RWPE1 (cell line): Measurements from ENCODE around the gene ANTXRL.

Experiments
- CTCF ChIA-PET: fragments of 350-600 bp; sonication (Branson Sonifier 250); formaldehyde crosslinking; extraction: SDS; loops from one replicate; lab custom pipeline; 2021; lab: Yijun Ruan, JAX
- POLR2A ChIA-PET: fragments of 400-600 bp; formaldehyde crosslinking; extraction: SDS; loops from one replicate; lab custom pipeline; 2020; ENCODE audit warnings: antibody characterized with exemption; ENCODE audit not compliant: low non-redundant PET; lab: Yijun Ruan, JAX
- DNase-seq: peaks from one replicate; pipeline ENCODE4 v3.0.0; 2012; ENCODE audit warnings: low spot score
- H3K27ac ChIP-seq: fragments of 450-650 bp; 2 replicates; pipeline ENCODE4 v1.5.1; 2017
- CTCF ChIP-seq: fragments of 450-650 bp; conservative IDR thresholded peaks from 2 replicates; pipeline ENCODE4 v1.5.1; 2017; ENCODE audit warnings: low read depth, mild to moderate bottlenecking

ANTXRL gene

DNA sequence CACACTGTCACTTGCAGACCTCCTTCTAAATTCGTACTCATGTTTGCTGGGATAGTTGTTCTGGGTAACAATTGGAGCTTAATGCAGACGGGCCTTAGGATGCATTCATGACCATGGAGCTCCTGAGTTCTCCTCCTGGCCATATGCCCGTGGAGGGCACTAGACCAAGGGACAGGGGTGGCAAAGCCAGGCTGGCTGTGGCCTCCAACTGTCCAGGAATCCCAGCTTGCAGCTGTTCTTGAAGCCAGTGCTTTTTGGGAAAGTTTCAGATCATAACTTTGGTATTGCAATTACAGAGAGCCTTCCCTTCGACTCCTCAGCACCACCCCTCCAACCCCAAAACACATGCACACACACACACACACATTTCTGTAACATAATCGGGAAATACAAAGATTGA lies 30.6 kb downstream of the ANTXRL start:
- TF ChIP-seq CTCF: no peak
- ChIA-PET POLR2A (no interaction called here), CTCF (no interaction called here)
- no peak for DNase-seq
- no peak overlapping the region for H3K27ac ChIP-seq

DNA sequence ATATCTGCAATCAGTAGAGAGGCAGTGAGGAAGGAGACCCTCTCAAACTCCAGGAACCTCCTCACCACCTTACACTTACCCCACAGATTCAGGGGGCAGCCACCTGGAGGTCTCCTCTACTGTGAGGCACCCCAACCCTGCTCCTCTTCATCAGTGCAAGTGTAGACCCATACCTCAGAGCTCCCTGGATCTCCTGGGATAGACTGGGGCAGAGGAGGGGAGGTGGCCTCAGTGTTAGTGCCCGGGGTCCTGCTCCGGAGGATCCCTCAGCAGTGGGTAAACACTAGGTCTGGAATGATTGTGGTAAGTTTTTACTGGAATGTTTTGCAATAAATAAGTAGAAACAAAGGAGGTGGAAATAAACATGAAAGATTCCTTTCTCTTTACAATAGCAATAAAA lies 31.1 kb downstream of the ANTXRL start:
- ChIA-PET CTCF (no interaction called here), POLR2A (no interaction called here)
- no peak for TF ChIP-seq CTCF
- no peak for DNase-seq
- H3K27ac ChIP-seq: no peak overlapping the region

DNA sequence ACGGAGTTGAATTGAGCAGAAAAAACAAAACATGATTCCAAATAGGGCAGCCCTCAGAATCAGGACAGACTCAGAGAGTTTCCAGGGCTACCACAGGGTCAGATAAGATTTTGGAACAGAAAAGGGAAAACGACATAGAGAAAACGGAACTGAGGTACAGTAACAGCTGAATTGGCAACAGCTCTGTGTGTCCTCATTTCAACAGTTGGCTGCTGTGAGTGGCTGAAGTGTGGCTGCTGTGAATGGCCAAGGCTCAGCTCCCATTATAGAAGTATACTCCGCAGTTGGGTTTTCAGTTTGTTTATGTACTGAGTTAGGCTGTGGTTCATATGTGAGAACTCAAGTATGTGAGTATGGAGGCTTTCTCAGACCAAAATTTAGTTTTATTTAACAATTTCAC lies 32.0 kb downstream of the ANTXRL start:
- TF ChIP-seq CTCF: no peak
- no peak overlapping the region for H3K27ac ChIP-seq
- CTCF ChIA-PET: no interaction called here
- POLR2A ChIA-PET: no interaction called here
- no peak for DNase-seq

- H3K27ac ChIP-seq: no peak overlapping the region
- DNase-seq: no peak
- no peak for TF ChIP-seq CTCF
- POLR2A ChIA-PET: no interaction called here
- CTCF ChIA-PET: no interaction called here
These were observed 32.6 kb downstream of the ANTXRL start for GRCh38 chr10:46319389-46319788.

- ChIA-PET CTCF (no interaction called here), POLR2A (no interaction called here)
- no peak for DNase-seq
- TF ChIP-seq CTCF: no peak
- H3K27ac ChIP-seq: no peak overlapping the region
These were observed 35.0 kb downstream of the ANTXRL start for GRCh38 chr10:46321770-46322169.

GRCh38 chr10:46323176-46323575 lies 36.4 kb downstream of the ANTXRL start:
- CTCF ChIA-PET: no interaction called here
- DNase-seq: no peak
- POLR2A ChIA-PET: no interaction called here
- TF ChIP-seq CTCF: no peak
- H3K27ac ChIP-seq: no peak overlapping the region

- POLR2A ChIA-PET: no interaction called here
- H3K27ac ChIP-seq: no peak overlapping the region
- no peak for TF ChIP-seq CTCF
- CTCF ChIA-PET: no interaction called here
- peak; percentile 17 for DNase-seq
These were observed 38.2 kb downstream of the ANTXRL start for GRCh38 chr10:46325021-46325420.
